ENCODE data around the gene PARD3B. TPM values are rescaled to one million over a fixed set of nuclear protein-coding genes. Genes with fewer than 3 reads are reported as not detected.

PARD3B gene
- total RNA-seq, 1 donor from 2014 or later: 1.6 TPM

GRCh38 chr2:205585449-205586383 lies 1040.4 kb downstream of the PARD3B start:
- DNase-seq (ENCODE audit: low read depth) (no peak), FAIRE-seq (no peak)
- Histone ChIP-seq H3K36me3 (ENCODE audit: control insufficient read depth, insufficient read depth, low read length) (no peaks in the 10 kb centered on the region), H3K4me3 (ENCODE audit: low read depth, low read length) (no peak overlapping the region), H3K27me3 (ENCODE audit: control insufficient read depth, insufficient read depth, low read length) (no peaks in the 10 kb centered on the region)
- no peak for TF ChIP-seq CTCF (IDR thresholded peaks at IDR 0.05; ENCODE audit: insufficient read depth, low read length, severe bottlenecking)

GRCh38 chr2:205586626-205587025 lies 1041.4 kb downstream of the PARD3B start:
- no peaks in the 10 kb centered on the region for H3K27me3 ChIP-seq (ENCODE audit: control insufficient read depth, insufficient read depth, low read length)
- TF ChIP-seq CTCF (IDR thresholded peaks at IDR 0.05; ENCODE audit: insufficient read depth, low read length, severe bottlenecking): no peak
- no peaks in the 10 kb centered on the region for H3K36me3 ChIP-seq (ENCODE audit: control insufficient read depth, insufficient read depth, low read length)
- DNase-seq (ENCODE audit: low read depth): no peak
- no peak overlapping the region for H3K4me3 ChIP-seq (ENCODE audit: low read depth, low read length)
- no peak for FAIRE-seq

GRCh38 chr2:205589479-205589878 lies 1044.2 kb downstream of the PARD3B start:
- H3K36me3 ChIP-seq (ENCODE audit: control insufficient read depth, insufficient read depth, low read length): no peaks in the 10 kb centered on the region
- no peak for TF ChIP-seq CTCF (IDR thresholded peaks at IDR 0.05; ENCODE audit: insufficient read depth, low read length, severe bottlenecking)
- DNase-seq (ENCODE audit: low read depth) (peak; percentile 42), FAIRE-seq (no peak)
- H3K27me3 ChIP-seq (ENCODE audit: control insufficient read depth, insufficient read depth, low read length): no peaks in the 10 kb centered on the region
- no peak overlapping the region for H3K4me3 ChIP-seq (ENCODE audit: low read depth, low read length)

- Histone ChIP-seq H3K4me3 (ENCODE audit: low read depth, low read length) (no peak overlapping the region), H3K27me3 (ENCODE audit: control insufficient read depth, insufficient read depth, low read length) (no peaks in the 10 kb centered on the region), H3K36me3 (ENCODE audit: control insufficient read depth, insufficient read depth, low read length) (no peaks in the 10 kb centered on the region)
- FAIRE-seq (no peak), DNase-seq (ENCODE audit: low read depth) (peak; percentile 26)
- no peak for TF ChIP-seq CTCF (IDR thresholded peaks at IDR 0.05; ENCODE audit: insufficient read depth, low read length, severe bottlenecking)
These were observed 1045.5 kb downstream of the PARD3B start for GRCh38 chr2:205590759-205591158.

- DNase-seq (ENCODE audit: low read depth) (no peak), FAIRE-seq (no peak)
- TF ChIP-seq CTCF (IDR thresholded peaks at IDR 0.05; ENCODE audit: insufficient read depth, low read length, severe bottlenecking): no peak
- no peaks in the 10 kb centered on the region for H3K36me3 ChIP-seq (ENCODE audit: control insufficient read depth, insufficient read depth, low read length)
- H3K4me3 ChIP-seq (ENCODE audit: low read depth, low read length): no peak overlapping the region
- H3K27me3 ChIP-seq (ENCODE audit: control insufficient read depth, insufficient read depth, low read length): no peaks in the 10 kb centered on the region
These were observed 1048.6 kb downstream of the PARD3B start for GRCh38 chr2:205593891-205594290.

Measured in bronchial epithelial cell (primary cell).